ENCODE measurements around the gene DENND5A.

DNA sequence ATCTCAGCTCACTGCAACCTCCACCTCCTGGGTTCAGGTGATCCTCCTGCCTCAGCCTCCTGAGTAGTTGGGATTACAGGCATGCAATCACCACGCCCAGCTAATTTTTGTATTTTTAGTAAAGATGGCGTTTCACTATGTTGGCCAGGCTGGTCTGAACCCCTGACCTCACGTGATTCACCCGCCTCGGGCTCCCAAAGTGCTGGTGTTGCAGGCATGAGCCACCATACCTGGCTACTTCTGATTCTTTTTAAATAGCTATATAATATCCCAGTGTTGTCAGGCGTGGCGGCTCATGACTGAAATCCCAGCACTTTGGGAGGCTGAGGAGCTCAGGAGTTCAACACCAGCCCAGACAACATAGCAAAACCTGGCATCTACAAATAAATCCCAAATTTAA is 28.5 kb upstream of the DENND5A start:
- TF ChIP-seq CTCF (conservative IDR thresholded peaks at IDR 0.05; ENCODE audit: low read length) (no peak), EZH2phosphoT487 (IDR thresholded peaks at IDR 0.05; ENCODE audit: borderline replicate concordance, low read depth, low read length) (no peak)
